HFFc6 (cell line): Measurements from ENCODE around the gene GNG7. TPM values are rescaled to one million over a fixed set of nuclear protein-coding genes. Genes with fewer than 3 reads are reported as not detected.
"Not testable (repeated sequence)": the region's sequence is repeated elsewhere in the genome, so short reads cannot be mapped to it uniquely, and the experiment has no call there.

Experiments used
- DNase-seq: peaks from one replicate; pipeline ENCODE4 v3.0.0-alpha.2; 2018
- H3K27ac Mint-ChIP-seq: 2 replicates; pipeline ENCODE4 v1.8.0; 2020; ENCODE audit warnings: mild to moderate bottlenecking, mixed read lengths
- H3K27me3 Mint-ChIP-seq: 2 replicates; pipeline ENCODE4 v1.8.0; 2021; ENCODE audit warnings: mild to moderate bottlenecking, moderate library complexity, mixed read lengths; ENCODE audit not compliant: insufficient read depth
- H3K36me3 Mint-ChIP-seq: 2 replicates; pipeline ENCODE4 v1.8.0; 2021; ENCODE audit warnings: low read depth, mixed read lengths
- H3K4me1 Mint-ChIP-seq: 2 replicates; pipeline ENCODE4 v1.8.0; 2020; ENCODE audit warnings: low read depth, mixed read lengths
- H3K4me3 Mint-ChIP-seq: 2 replicates; pipeline ENCODE4 v1.8.0; 2020; ENCODE audit warnings: mild to moderate bottlenecking, moderate library complexity, mixed read lengths
- H3K9me3 Mint-ChIP-seq: 2 replicates; pipeline ENCODE4 v1.8.0; 2020; ENCODE audit warnings: mild to moderate bottlenecking, mixed read lengths
- total RNA-seq, 6 experiments: library from RNA; stranded (reverse); fragmentation: NEBNext Ultra II Directional; extraction: Animal tissue kit (Norgen Biotek cat#: 25700); gene quantifications; 2 replicates in 1 of 6; 3 replicates in 5 of 6; pipeline ENCODE4 v1.2.3, GENCODE V29; 2021
- TF ChIP-seq, protein P1 (sequence below): fragments of 200-600 bp; sonication (generic); IDR thresholded peaks from 2 replicates; pipeline ENCODE4 v1.5.0; 2021; ENCODE audit warnings: antibody characterized with exemption, mild to moderate bottlenecking

Gene GNG7
- total RNA-seq, 6 experiments from 2014 or later: 0.09 to 0.29 (median 0.11) TPM; not detected in 1

DNA sequence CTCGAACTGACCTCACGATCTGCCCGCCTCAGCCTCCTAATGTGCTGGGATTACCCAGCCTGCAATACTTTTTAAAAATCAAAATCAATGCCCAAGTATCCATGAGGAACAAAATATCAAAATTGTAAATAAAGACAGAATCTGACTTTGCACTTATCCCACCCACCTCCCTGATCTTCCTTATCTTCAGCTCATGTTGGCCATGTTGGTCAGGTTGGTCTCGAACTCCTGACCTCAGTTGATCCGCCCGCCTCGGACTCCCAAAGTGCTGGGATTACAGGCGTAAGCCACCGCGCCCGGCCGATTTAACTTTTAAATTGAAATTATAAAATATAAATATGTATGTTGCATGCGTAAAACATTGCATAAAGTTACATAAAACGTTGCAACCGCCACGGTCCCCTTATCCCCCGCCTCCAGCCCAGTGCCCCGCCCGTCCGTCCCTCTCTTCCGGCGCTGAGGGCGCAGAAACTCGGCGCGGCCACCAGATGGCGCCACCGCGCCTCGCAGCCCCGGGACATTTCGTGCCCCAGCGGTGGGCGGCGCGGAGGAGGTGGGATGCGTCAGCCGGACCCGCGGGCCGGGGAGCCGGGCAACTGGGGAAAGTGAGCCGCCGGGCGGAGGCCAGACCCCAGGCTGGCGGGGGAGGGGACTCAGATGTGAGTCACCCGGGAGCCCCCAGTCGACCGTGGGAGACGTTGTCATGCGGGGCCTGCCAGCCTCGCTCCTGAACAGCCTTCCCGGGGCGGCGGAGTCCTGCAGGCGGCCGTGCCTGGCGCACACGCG, 228.1 kb downstream of the GNG7 start:
- peak; percentile 76 for DNase-seq
- TF ChIP-seq, protein P1, sequence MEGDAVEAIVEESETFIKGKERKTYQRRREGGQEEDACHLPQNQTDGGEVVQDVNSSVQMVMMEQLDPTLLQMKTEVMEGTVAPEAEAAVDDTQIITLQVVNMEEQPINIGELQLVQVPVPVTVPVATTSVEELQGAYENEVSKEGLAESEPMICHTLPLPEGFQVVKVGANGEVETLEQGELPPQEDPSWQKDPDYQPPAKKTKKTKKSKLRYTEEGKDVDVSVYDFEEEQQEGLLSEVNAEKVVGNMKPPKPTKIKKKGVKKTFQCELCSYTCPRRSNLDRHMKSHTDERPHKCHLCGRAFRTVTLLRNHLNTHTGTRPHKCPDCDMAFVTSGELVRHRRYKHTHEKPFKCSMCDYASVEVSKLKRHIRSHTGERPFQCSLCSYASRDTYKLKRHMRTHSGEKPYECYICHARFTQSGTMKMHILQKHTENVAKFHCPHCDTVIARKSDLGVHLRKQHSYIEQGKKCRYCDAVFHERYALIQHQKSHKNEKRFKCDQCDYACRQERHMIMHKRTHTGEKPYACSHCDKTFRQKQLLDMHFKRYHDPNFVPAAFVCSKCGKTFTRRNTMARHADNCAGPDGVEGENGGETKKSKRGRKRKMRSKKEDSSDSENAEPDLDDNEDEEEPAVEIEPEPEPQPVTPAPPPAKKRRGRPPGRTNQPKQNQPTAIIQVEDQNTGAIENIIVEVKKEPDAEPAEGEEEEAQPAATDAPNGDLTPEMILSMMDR: peak; percentile 100
- Mint-ChIP-seq H3K27ac (peak overlapping the region; percentile 90), H3K9me3 (peaks cover 9% of the 10 kb centered on the region), H3K27me3 (peaks cover 19% of the 10 kb centered on the region), H3K4me3 (peak overlapping the region; percentile 99), H3K4me1 (peaks cover 5% of the 10 kb centered on the region), H3K36me3 (peaks cover 23% of the 10 kb centered on the region)

GRCh38 chr19:2469915-2470200, 232.6 kb downstream of the GNG7 start:
- H3K36me3 Mint-ChIP-seq, H3K27me3 Mint-ChIP-seq, H3K27ac Mint-ChIP-seq, H3K4me3 Mint-ChIP-seq, DNase-seq, H3K9me3 Mint-ChIP-seq: not testable (repeated sequence)
- peaks cover 17% of the 10 kb centered on the region for H3K4me1 Mint-ChIP-seq

- Mint-ChIP-seq H3K27me3 (no peaks in the 10 kb centered on the region; the same call in none of the 2 replicates), H3K27ac (peak overlapping the region; percentile 38), H3K36me3 (no peaks in the 10 kb centered on the region), H3K4me1 (peaks cover 17% of the 10 kb centered on the region), H3K9me3 (no peaks in the 10 kb centered on the region), H3K4me3 (peak overlapping the region; percentile 19; the same call in 1 of the 2 replicates)
- DNase-seq: peak; percentile 54
- TF ChIP-seq, protein P1: no peak
Observed at GRCh38 chr19:2469102-2469914, 233.2 kb downstream of the GNG7 start.

DNA sequence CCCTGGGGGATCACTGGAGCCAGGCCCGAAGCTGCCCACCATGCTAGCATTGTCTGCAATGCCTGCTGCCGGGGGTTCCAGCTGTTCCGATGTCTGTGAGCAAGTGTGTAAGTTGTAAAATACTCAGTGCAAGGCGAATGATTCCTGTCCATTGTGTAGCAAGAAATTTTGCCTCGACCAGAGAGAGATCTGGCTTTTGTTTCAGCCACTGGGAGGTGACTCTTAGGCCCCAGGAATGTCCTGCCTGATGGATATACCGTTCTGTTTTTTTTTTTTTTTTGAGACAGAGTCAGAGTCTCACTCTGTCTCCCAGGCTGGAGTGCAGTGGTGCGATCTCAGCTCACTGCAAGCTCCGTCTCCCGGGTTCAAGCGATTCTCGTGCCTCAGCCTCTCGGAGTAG, 233.9 kb downstream of the GNG7 start:
- H3K36me3 Mint-ChIP-seq: no peaks in the 10 kb centered on the region
- H3K27me3 Mint-ChIP-seq: no peaks in the 10 kb centered on the region; the same call in none of the 2 replicates
- no peaks in the 10 kb centered on the region for H3K9me3 Mint-ChIP-seq
- no peak overlapping the region for H3K4me3 Mint-ChIP-seq
- TF ChIP-seq, protein P1: no peak
- peaks cover 17% of the 10 kb centered on the region for H3K4me1 Mint-ChIP-seq
- DNase-seq: no peak
- H3K27ac Mint-ChIP-seq: no peak overlapping the region

- no peak for DNase-seq
- peaks cover 25% of the 10 kb centered on the region for H3K4me1 Mint-ChIP-seq
- no peaks in the 10 kb centered on the region for H3K36me3 Mint-ChIP-seq
- TF ChIP-seq, protein P1: no peak
- H3K27ac Mint-ChIP-seq: no peak overlapping the region
- H3K27me3 Mint-ChIP-seq: peaks cover 3% of the 10 kb centered on the region
- no peak overlapping the region for H3K4me3 Mint-ChIP-seq
- H3K9me3 Mint-ChIP-seq: no peaks in the 10 kb centered on the region
Observed at GRCh38 chr19:2464389-2464788, 238.1 kb downstream of the GNG7 start.

DNA sequence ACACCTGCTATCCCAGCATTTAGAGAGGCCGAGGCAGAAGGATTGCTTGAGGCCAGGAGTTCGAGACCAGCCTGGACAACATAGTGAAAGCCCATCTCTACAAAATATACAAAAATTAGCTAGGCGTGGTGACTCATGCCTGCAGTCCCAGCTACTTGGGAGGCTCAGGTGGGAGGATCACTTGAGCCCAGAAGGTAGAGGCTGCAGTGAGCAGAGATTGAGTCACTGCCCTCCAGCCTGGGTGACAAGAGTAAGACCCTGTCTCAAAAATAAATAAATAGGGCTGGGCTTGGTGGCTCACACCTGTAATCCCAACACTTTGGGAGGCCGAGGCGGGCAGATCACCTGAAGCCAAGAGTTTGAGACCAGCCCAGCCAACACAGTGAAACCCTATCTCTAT, 238.8 kb downstream of the GNG7 start:
- not testable (repeated sequence) for H3K27me3 Mint-ChIP-seq, DNase-seq, H3K36me3 Mint-ChIP-seq, H3K4me3 Mint-ChIP-seq, H3K9me3 Mint-ChIP-seq, H3K27ac Mint-ChIP-seq
- H3K4me1 Mint-ChIP-seq: peaks cover 18% of the 10 kb centered on the region
